ENCODE measurements around the gene ODF2. TPM values are rescaled to one million over a fixed set of nuclear protein-coding genes. Genes with fewer than 3 reads are reported as not detected.

The ODF2 gene
- total and polyA plus RNA-seq, 2 of the 13 experiments (the other 11 are each of a cell fraction or from before 2014, with no cell fraction given): 9.8 to 31.3 TPM

GRCh38 chr9:128438343-128439109 is 17.3 kb upstream of the ODF2 start (continued):
- TF ChIP-seq RFXAP (CRISPR knock-in tag; IDR thresholded peaks at IDR 0.05; ENCODE audit: borderline replicate concordance): no peak
- no peak for TF ChIP-seq JUNB (CRISPR knock-in tag; IDR thresholded peaks at IDR 0.05; ENCODE audit: borderline replicate concordance)
- TF ChIP-seq ZNF546 (CRISPR knock-in tag; conservative IDR thresholded peaks at IDR 0.05): no peak
- no peak for TF ChIP-seq ZNF569 (CRISPR knock-in tag; IDR thresholded peaks at IDR 0.05; ENCODE audit: borderline replicate concordance)
- TF ChIP-seq REPIN1 (CRISPR knock-in tag; IDR thresholded peaks at IDR 0.05; ENCODE audit: borderline replicate concordance, low read depth): no peak
- TF ChIP-seq CENPT (CRISPR knock-in tag; IDR thresholded peaks at IDR 0.05; ENCODE audit: low read depth): no peak
- TF ChIP-seq SMARCC2 (IDR thresholded peaks at IDR 0.05): no peak
- TF ChIP-seq TRIM24 (CRISPR knock-in tag; IDR thresholded peaks at IDR 0.05): no peak
- no peak for TF ChIP-seq ZNF605 (CRISPR knock-in tag; IDR thresholded peaks at IDR 0.05)
- TF ChIP-seq GABPA (IDR thresholded peaks at IDR 0.05; ENCODE audit: low read depth, low read length): no peak
- TF ChIP-seq GABPA (CRISPR knock-in tag; IDR thresholded peaks at IDR 0.05; ENCODE audit: low read depth): no peak
- TF ChIP-seq TBL1XR1 (IDR thresholded peaks at IDR 0.05; ENCODE audit: borderline replicate concordance, low read length, partially characterized antibody): no peak
- TF ChIP-seq ZSCAN30 (CRISPR knock-in tag; IDR thresholded peaks at IDR 0.05): no peak
- no peak for TF ChIP-seq ZNF784 (CRISPR knock-in tag; IDR thresholded peaks at IDR 0.05; ENCODE audit: borderline replicate concordance)
- no peak for TF ChIP-seq AFF4 (CRISPR knock-in tag; IDR thresholded peaks at IDR 0.05)
- no peak for TF ChIP-seq ZBTB46 (CRISPR knock-in tag; IDR thresholded peaks at IDR 0.05; ENCODE audit: borderline replicate concordance)
- no peak for TF ChIP-seq AKAP8 (CRISPR knock-in tag; IDR thresholded peaks at IDR 0.05)
- TF ChIP-seq ZNF251 (CRISPR knock-in tag; IDR thresholded peaks at IDR 0.05): no peak
- TF ChIP-seq ADNP (CRISPR knock-in tag; IDR thresholded peaks at IDR 0.05): no peak
- no peak for TF ChIP-seq PHF20 (CRISPR knock-in tag; IDR thresholded peaks at IDR 0.05)
- TF ChIP-seq ZNF280B (CRISPR knock-in tag; IDR thresholded peaks at IDR 0.05; ENCODE audit: borderline replicate concordance): 0 out of 2 replicates have a peak, but pooled peaks have one; percentile 44

Data from HepG2 (cell line).